ENCODE measurements around the gene KCNH3.
"Not testable (repeated sequence)": the region's sequence is repeated elsewhere in the genome, so short reads cannot be mapped to it uniquely, and the experiment has no call there.

Gene KCNH3

GRCh38 chr12:49525942-49526341, 12.9 kb upstream of the KCNH3 start:
- no peak for DNase-seq (ENCODE audit: low read depth, low spot score)

GRCh38 chr12:49527361-49528130, 11.3 kb upstream of the KCNH3 start:
- DNase-seq (ENCODE audit: low read depth, low spot score): no peak

- DNase-seq (ENCODE audit: low read depth, low spot score): no peak
Measured at GRCh38 chr12:49529414-49529813, 9.4 kb upstream of the KCNH3 start.

- DNase-seq (ENCODE audit: low read depth, low spot score): no peak
Measured at GRCh38 chr12:49531745-49532144, 7.1 kb upstream of the KCNH3 start.

- DNase-seq (ENCODE audit: low read depth, low spot score): no peak
Measured at GRCh38 chr12:49533331-49533730, 5.5 kb upstream of the KCNH3 start.

- DNase-seq (ENCODE audit: low read depth, low spot score): not testable (repeated sequence)
Measured at GRCh38 chr12:49534122-49534521, 4.7 kb upstream of the KCNH3 start.

- DNase-seq (ENCODE audit: low read depth, low spot score): no peak
Measured at GRCh38 chr12:49534731-49535278, 4.0 kb upstream of the KCNH3 start.

GRCh38 chr12:49535921-49536525, 2.8 kb upstream of the KCNH3 start:
- DNase-seq (ENCODE audit: low read depth, low spot score): no peak

GRCh38 chr12:49536526-49537071, 2.2 kb upstream of the KCNH3 start:
- DNase-seq (ENCODE audit: low read depth, low spot score): no peak

GRCh38 chr12:49537231-49537751, 1.5 kb upstream of the KCNH3 start:
- no peak for DNase-seq (ENCODE audit: low read depth, low spot score)

- no peak for DNase-seq (ENCODE audit: low read depth, low spot score)
Measured at GRCh38 chr12:49537752-49538509, 899 bp upstream of the KCNH3 start.

GRCh38 chr12:49539406-49540228, 787 bp downstream of the KCNH3 start:
- DNase-seq (ENCODE audit: low read depth, low spot score): no peak

- DNase-seq (ENCODE audit: low read depth, low spot score): no peak
Measured at GRCh38 chr12:49540229-49541139, 1.7 kb downstream of the KCNH3 start.

GRCh38 chr12:49541140-49541861, 2.5 kb downstream of the KCNH3 start:
- no peak for DNase-seq (ENCODE audit: low read depth, low spot score)

- no peak for DNase-seq (ENCODE audit: low read depth, low spot score)
Measured at GRCh38 chr12:49541911-49542505, 3.2 kb downstream of the KCNH3 start.

GRCh38 chr12:49542592-49543160, 3.8 kb downstream of the KCNH3 start:
- DNase-seq (ENCODE audit: low read depth, low spot score): no peak

- DNase-seq (ENCODE audit: low read depth, low spot score): no peak
Measured at GRCh38 chr12:49543221-49543913, 4.5 kb downstream of the KCNH3 start.

Data from smooth muscle cell of the brain vasculature (primary cell).